ENCODE results near the gene XCR1. TPM values are rescaled to one million over a fixed set of nuclear protein-coding genes. Genes with fewer than 3 reads are reported as not detected.
"Not testable (repeated sequence)": the region's sequence is repeated elsewhere in the genome, so short reads cannot be mapped to it uniquely, and the experiment has no call there.

XCR1 gene
- total and polyA plus RNA-seq, 2 experiments from 2014 or later = 0.27 to 0.30 TPM

DNA sequence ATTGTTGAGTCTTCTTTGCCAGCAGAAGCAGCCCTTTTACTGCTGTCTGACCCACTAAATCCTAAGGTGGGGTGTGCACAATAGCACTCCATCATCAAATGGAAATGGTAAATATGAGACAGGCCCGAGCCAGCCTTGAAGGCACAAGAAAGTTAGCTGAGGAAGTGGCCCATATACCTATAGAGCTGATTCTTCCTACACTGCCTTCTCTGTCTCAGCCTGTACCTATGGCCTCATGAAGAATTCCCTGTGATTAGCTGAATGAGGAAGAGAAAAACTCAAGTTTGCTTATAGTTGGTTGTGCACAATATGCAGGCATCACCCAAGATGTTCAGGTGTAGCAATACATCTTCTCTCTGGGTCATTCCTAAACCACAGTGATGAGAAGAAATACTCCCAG lies 31.7 kb upstream of the XCR1 start:
- 82% methylated on average over 1 of the region's 1 CpG for WGBS (ENCODE audit: low lambda C conversion rate, missing lambda C conversion rate)
- no peak overlapping the region for H3K4me2 ChIP-seq

GRCh38 chr3:46057716-46058115 lies 30.4 kb upstream of the XCR1 start:
- Histone ChIP-seq H3K4me1 (ENCODE audit: insufficient read depth) (no peaks in the 10 kb centered on the region), H3K4me2 (no peak overlapping the region), H3K36me3 (replicated peaks; ENCODE audit: insufficient read depth, low read depth) (no peaks in the 10 kb centered on the region), H4K20me1 (ENCODE audit: insufficient read depth, poor library complexity, severe bottlenecking) (no peaks in the 10 kb centered on the region), H3K27ac (no peak overlapping the region), H3K27me3 (no peaks in the 10 kb centered on the region), H3K4me3 (no peak overlapping the region), H3K9me2 (replicated peaks; ENCODE audit: insufficient read depth) (no peaks in the 10 kb centered on the region), H2AFZ (no peak overlapping the region), H3K9me3 (ENCODE audit: low read depth) (no peaks in the 10 kb centered on the region), H3K79me2 (no peaks in the 10 kb centered on the region)
- no peak for TF ChIP-seq EZH2 (IDR thresholded peaks at IDR 0.05; ENCODE audit: borderline replicate concordance)
- TF ChIP-seq, protein P1, sequence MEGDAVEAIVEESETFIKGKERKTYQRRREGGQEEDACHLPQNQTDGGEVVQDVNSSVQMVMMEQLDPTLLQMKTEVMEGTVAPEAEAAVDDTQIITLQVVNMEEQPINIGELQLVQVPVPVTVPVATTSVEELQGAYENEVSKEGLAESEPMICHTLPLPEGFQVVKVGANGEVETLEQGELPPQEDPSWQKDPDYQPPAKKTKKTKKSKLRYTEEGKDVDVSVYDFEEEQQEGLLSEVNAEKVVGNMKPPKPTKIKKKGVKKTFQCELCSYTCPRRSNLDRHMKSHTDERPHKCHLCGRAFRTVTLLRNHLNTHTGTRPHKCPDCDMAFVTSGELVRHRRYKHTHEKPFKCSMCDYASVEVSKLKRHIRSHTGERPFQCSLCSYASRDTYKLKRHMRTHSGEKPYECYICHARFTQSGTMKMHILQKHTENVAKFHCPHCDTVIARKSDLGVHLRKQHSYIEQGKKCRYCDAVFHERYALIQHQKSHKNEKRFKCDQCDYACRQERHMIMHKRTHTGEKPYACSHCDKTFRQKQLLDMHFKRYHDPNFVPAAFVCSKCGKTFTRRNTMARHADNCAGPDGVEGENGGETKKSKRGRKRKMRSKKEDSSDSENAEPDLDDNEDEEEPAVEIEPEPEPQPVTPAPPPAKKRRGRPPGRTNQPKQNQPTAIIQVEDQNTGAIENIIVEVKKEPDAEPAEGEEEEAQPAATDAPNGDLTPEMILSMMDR (IDR thresholded peaks at IDR 0.05; ENCODE audit: poor library complexity) = no peak
- TF ChIP-seq EZH2phosphoT487 (IDR thresholded peaks at IDR 0.05; ENCODE audit: low read depth, severe bottlenecking, unreplicated experiment) = no peak
- no peak for DNase-seq (ENCODE audit: low spot score)
- WGBS (ENCODE audit: low lambda C conversion rate, missing lambda C conversion rate) = 58% methylated on average over 3 of the region's 3 CpGs

More for the DNA sequence above, 31.7 kb upstream of the XCR1 start:
- no peaks in the 10 kb centered on the region for H3K4me1 ChIP-seq (ENCODE audit: insufficient read depth)
- H3K27me3 ChIP-seq = no peaks in the 10 kb centered on the region
- no peak for DNase-seq (ENCODE audit: low spot score)
- no peak overlapping the region for H3K27ac ChIP-seq
- no peaks in the 10 kb centered on the region for H3K79me2 ChIP-seq
- H4K20me1 ChIP-seq (ENCODE audit: insufficient read depth, poor library complexity, severe bottlenecking) = no peaks in the 10 kb centered on the region
- H3K4me3 ChIP-seq = no peak overlapping the region
- no peak overlapping the region for H2AFZ ChIP-seq
- no peaks in the 10 kb centered on the region for H3K9me3 ChIP-seq (ENCODE audit: low read depth)
- no peaks in the 10 kb centered on the region for H3K9me2 ChIP-seq (replicated peaks; ENCODE audit: insufficient read depth)
- no peaks in the 10 kb centered on the region for H3K36me3 ChIP-seq (replicated peaks; ENCODE audit: insufficient read depth, low read depth)
- no peak for TF ChIP-seq EZH2phosphoT487 (IDR thresholded peaks at IDR 0.05; ENCODE audit: low read depth, severe bottlenecking, unreplicated experiment)
- TF ChIP-seq, protein P1 (IDR thresholded peaks at IDR 0.05; ENCODE audit: poor library complexity) = no peak
- TF ChIP-seq EZH2 (IDR thresholded peaks at IDR 0.05; ENCODE audit: borderline replicate concordance) = no peak

DNA sequence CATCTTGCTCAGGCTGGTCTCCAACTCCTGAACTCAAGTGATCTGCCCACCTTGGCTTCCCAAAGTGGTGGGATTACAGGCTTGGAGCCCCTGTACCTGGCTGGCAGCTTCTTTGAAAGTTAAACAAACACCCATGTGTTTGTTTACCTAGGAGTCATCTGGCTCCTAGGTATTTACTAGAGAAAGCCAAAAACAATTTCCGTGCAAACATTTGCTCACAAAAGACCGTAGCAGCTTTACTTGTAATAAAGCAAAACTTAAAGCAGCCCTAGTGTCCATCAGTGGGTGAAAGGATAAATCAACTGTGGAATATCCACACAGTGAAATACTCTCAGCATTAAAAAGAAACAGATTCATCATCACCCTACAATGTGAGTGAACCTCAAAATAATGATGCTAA lies 29.4 kb upstream of the XCR1 start:
- H3K79me2 ChIP-seq = no peaks in the 10 kb centered on the region
- H3K4me2 ChIP-seq = no peak overlapping the region
- no peaks in the 10 kb centered on the region for H3K9me2 ChIP-seq (replicated peaks; ENCODE audit: insufficient read depth)
- H3K4me1 ChIP-seq (ENCODE audit: insufficient read depth) = no peaks in the 10 kb centered on the region
- WGBS (ENCODE audit: low lambda C conversion rate, missing lambda C conversion rate) = 38% methylated on average over 2 of the region's 2 CpGs
- no peak for DNase-seq (ENCODE audit: low spot score)
- no peaks in the 10 kb centered on the region for H3K9me3 ChIP-seq (ENCODE audit: low read depth)
- H2AFZ ChIP-seq = no peak overlapping the region
- TF ChIP-seq, protein P1 (IDR thresholded peaks at IDR 0.05; ENCODE audit: poor library complexity) = no peak
- no peak for TF ChIP-seq EZH2phosphoT487 (IDR thresholded peaks at IDR 0.05; ENCODE audit: low read depth, severe bottlenecking, unreplicated experiment)
- no peaks in the 10 kb centered on the region for H4K20me1 ChIP-seq (ENCODE audit: insufficient read depth, poor library complexity, severe bottlenecking)
- H3K27ac ChIP-seq = no peak overlapping the region
- H3K36me3 ChIP-seq (replicated peaks; ENCODE audit: insufficient read depth, low read depth) = no peaks in the 10 kb centered on the region
- no peaks in the 10 kb centered on the region for H3K27me3 ChIP-seq
- H3K4me3 ChIP-seq = no peak overlapping the region

GRCh38 chr3:46053761-46054515 lies 26.7 kb upstream of the XCR1 start:
- not testable (repeated sequence) for H2AFZ ChIP-seq; H3K79me2 ChIP-seq; H3K27me3 ChIP-seq; H3K9me3 ChIP-seq (ENCODE audit: low read depth); H3K4me1 ChIP-seq (ENCODE audit: insufficient read depth); H3K27ac ChIP-seq; H3K4me3 ChIP-seq; H3K9me2 ChIP-seq (replicated peaks; ENCODE audit: insufficient read depth); DNase-seq (ENCODE audit: low spot score); H3K36me3 ChIP-seq (replicated peaks; ENCODE audit: insufficient read depth, low read depth); H3K4me2 ChIP-seq; H4K20me1 ChIP-seq (ENCODE audit: insufficient read depth, poor library complexity, severe bottlenecking)
- WGBS (ENCODE audit: low lambda C conversion rate, missing lambda C conversion rate) = 80% methylated on average over 13 of the region's 13 CpGs

DNA sequence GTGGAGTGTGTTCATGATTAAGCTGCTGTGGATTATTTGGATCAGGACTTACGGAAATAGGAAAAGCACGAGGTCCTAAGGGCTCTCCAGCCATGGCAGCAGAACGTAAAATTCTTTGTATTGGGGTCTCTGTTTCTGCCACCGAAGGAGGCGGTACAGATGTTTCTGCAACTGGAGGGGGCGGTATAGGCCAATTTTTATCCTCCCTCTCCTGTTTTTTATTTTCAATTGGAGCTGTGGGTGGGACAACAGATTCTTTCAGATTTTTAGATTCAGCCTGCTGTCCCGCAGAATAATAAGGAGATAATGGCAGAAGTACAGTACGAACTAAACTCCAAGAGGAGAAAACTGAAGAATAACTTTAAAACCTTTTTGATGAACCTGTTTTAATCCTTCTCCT lies 26.0 kb upstream of the XCR1 start:
- not testable (repeated sequence) for H3K4me2 ChIP-seq; H3K79me2 ChIP-seq; H3K9me3 ChIP-seq (ENCODE audit: low read depth); H3K36me3 ChIP-seq (replicated peaks; ENCODE audit: insufficient read depth, low read depth); H3K9me2 ChIP-seq (replicated peaks; ENCODE audit: insufficient read depth); H3K4me3 ChIP-seq; H4K20me1 ChIP-seq (ENCODE audit: insufficient read depth, poor library complexity, severe bottlenecking); H3K27me3 ChIP-seq; H3K4me1 ChIP-seq (ENCODE audit: insufficient read depth); H3K27ac ChIP-seq; DNase-seq (ENCODE audit: low spot score); H2AFZ ChIP-seq
- WGBS (ENCODE audit: low lambda C conversion rate, missing lambda C conversion rate) = 90% methylated on average over 8 of the region's 8 CpGs
